ENCODE data around the gene CILP.
"Not testable (repeated sequence)": the region's sequence is repeated elsewhere in the genome, so short reads cannot be mapped to it uniquely, and the experiment has no call there.

The CILP gene

GRCh38 chr15:65246026-65246714, 34.9 kb upstream of the CILP start:
- Histone ChIP-seq H3K4me1 (ENCODE audit: control insufficient read depth, low read depth, low read length) (no peaks in the 10 kb centered on the region), H3K27me3 (ENCODE audit: control insufficient read depth, insufficient read depth, low read length) (no peaks in the 10 kb centered on the region), H3K9ac (ENCODE audit: low read length) (no peak overlapping the region), H3K27ac (ENCODE audit: low read length) (no peak overlapping the region), H3K9me3 (ENCODE audit: control insufficient read depth, low read depth, low read length) (no peaks in the 10 kb centered on the region), H3K36me3 (ENCODE audit: control insufficient read depth, low read depth, low read length) (no peaks in the 10 kb centered on the region), H3K4me3 (ENCODE audit: low read length) (no peak overlapping the region)

- Histone ChIP-seq H3K4me1 (ENCODE audit: control insufficient read depth, low read depth, low read length) (no peaks in the 10 kb centered on the region), H3K9ac (ENCODE audit: low read length) (no peak overlapping the region), H3K4me3 (ENCODE audit: low read length) (no peak overlapping the region), H3K27ac (ENCODE audit: low read length) (no peak overlapping the region), H3K27me3 (ENCODE audit: control insufficient read depth, insufficient read depth, low read length) (no peaks in the 10 kb centered on the region), H3K9me3 (ENCODE audit: control insufficient read depth, low read depth, low read length) (no peaks in the 10 kb centered on the region), H3K36me3 (ENCODE audit: control insufficient read depth, low read depth, low read length) (no peaks in the 10 kb centered on the region)
These were observed 34.0 kb upstream of the CILP start for GRCh38 chr15:65245096-65245856.

GRCh38 chr15:65244638-65245037, 33.4 kb upstream of the CILP start:
- no peaks in the 10 kb centered on the region for H3K27me3 ChIP-seq (ENCODE audit: control insufficient read depth, insufficient read depth, low read length)
- H3K36me3 ChIP-seq (ENCODE audit: control insufficient read depth, low read depth, low read length): no peaks in the 10 kb centered on the region
- no peak overlapping the region for H3K9ac ChIP-seq (ENCODE audit: low read length)
- no peak overlapping the region for H3K4me3 ChIP-seq (ENCODE audit: low read length)
- H3K27ac ChIP-seq (ENCODE audit: low read length): no peak overlapping the region
- no peaks in the 10 kb centered on the region for H3K9me3 ChIP-seq (ENCODE audit: control insufficient read depth, low read depth, low read length)
- H3K4me1 ChIP-seq (ENCODE audit: control insufficient read depth, low read depth, low read length): no peaks in the 10 kb centered on the region

- not testable (repeated sequence) for H3K4me3 ChIP-seq (ENCODE audit: low read length); H3K4me1 ChIP-seq (ENCODE audit: control insufficient read depth, low read depth, low read length); H3K9ac ChIP-seq (ENCODE audit: low read length); H3K36me3 ChIP-seq (ENCODE audit: control insufficient read depth, low read depth, low read length); H3K9me3 ChIP-seq (ENCODE audit: control insufficient read depth, low read depth, low read length); H3K27ac ChIP-seq (ENCODE audit: low read length); H3K27me3 ChIP-seq (ENCODE audit: control insufficient read depth, insufficient read depth, low read length)
These were observed 25.2 kb upstream of the CILP start for GRCh38 chr15:65236443-65236842.

GRCh38 chr15:65233696-65234095, 22.4 kb upstream of the CILP start:
- Histone ChIP-seq H3K9ac (ENCODE audit: low read length) (no peak overlapping the region), H3K36me3 (ENCODE audit: control insufficient read depth, low read depth, low read length) (no peaks in the 10 kb centered on the region), H3K27ac (ENCODE audit: low read length) (no peak overlapping the region), H3K4me1 (ENCODE audit: control insufficient read depth, low read depth, low read length) (no peaks in the 10 kb centered on the region), H3K27me3 (ENCODE audit: control insufficient read depth, insufficient read depth, low read length) (no peaks in the 10 kb centered on the region), H3K9me3 (ENCODE audit: control insufficient read depth, low read depth, low read length) (no peaks in the 10 kb centered on the region), H3K4me3 (ENCODE audit: low read length) (no peak overlapping the region)

- no peak overlapping the region for H3K4me3 ChIP-seq (ENCODE audit: low read length)
- no peak overlapping the region for H3K9ac ChIP-seq (ENCODE audit: low read length)
These were observed 21.2 kb upstream of the CILP start for GRCh38 chr15:65232520-65232919.

GRCh38 chr15:65231306-65231705, 20.0 kb upstream of the CILP start:
- H3K9ac ChIP-seq (ENCODE audit: low read length): no peak overlapping the region
- no peak overlapping the region for H3K27ac ChIP-seq (ENCODE audit: low read length)
- H3K4me3 ChIP-seq (ENCODE audit: low read length): no peak overlapping the region
- no peaks in the 10 kb centered on the region for H3K9me3 ChIP-seq (ENCODE audit: control insufficient read depth, low read depth, low read length)
- no peaks in the 10 kb centered on the region for H3K27me3 ChIP-seq (ENCODE audit: control insufficient read depth, insufficient read depth, low read length)
- no peaks in the 10 kb centered on the region for H3K4me1 ChIP-seq (ENCODE audit: control insufficient read depth, low read depth, low read length)
- H3K36me3 ChIP-seq (ENCODE audit: control insufficient read depth, low read depth, low read length): no peaks in the 10 kb centered on the region

More at GRCh38 chr15:65232520-65232919, 21.2 kb upstream of the CILP start:
- Histone ChIP-seq H3K36me3 (ENCODE audit: control insufficient read depth, low read depth, low read length) (no peaks in the 10 kb centered on the region), H3K27me3 (ENCODE audit: control insufficient read depth, insufficient read depth, low read length) (no peaks in the 10 kb centered on the region), H3K27ac (ENCODE audit: low read length) (no peak overlapping the region), H3K4me1 (ENCODE audit: control insufficient read depth, low read depth, low read length) (no peaks in the 10 kb centered on the region), H3K9me3 (ENCODE audit: control insufficient read depth, low read depth, low read length) (no peaks in the 10 kb centered on the region)

- not testable (repeated sequence) for H3K27ac ChIP-seq (ENCODE audit: low read length); H3K4me1 ChIP-seq (ENCODE audit: control insufficient read depth, low read depth, low read length); H3K27me3 ChIP-seq (ENCODE audit: control insufficient read depth, insufficient read depth, low read length); H3K4me3 ChIP-seq (ENCODE audit: low read length); H3K36me3 ChIP-seq (ENCODE audit: control insufficient read depth, low read depth, low read length); H3K9ac ChIP-seq (ENCODE audit: low read length); H3K9me3 ChIP-seq (ENCODE audit: control insufficient read depth, low read depth, low read length)
These were observed 15.6 kb upstream of the CILP start for GRCh38 chr15:65226901-65227300.

- Histone ChIP-seq H3K9ac (ENCODE audit: low read length) (no peak overlapping the region), H3K9me3 (ENCODE audit: control insufficient read depth, low read depth, low read length) (no peaks in the 10 kb centered on the region), H3K27me3 (ENCODE audit: control insufficient read depth, insufficient read depth, low read length) (no peaks in the 10 kb centered on the region), H3K4me1 (ENCODE audit: control insufficient read depth, low read depth, low read length) (no peaks in the 10 kb centered on the region), H3K4me3 (ENCODE audit: low read length) (no peak overlapping the region), H3K36me3 (ENCODE audit: control insufficient read depth, low read depth, low read length) (no peaks in the 10 kb centered on the region), H3K27ac (ENCODE audit: low read length) (no peak overlapping the region)
These were observed 14.9 kb upstream of the CILP start for GRCh38 chr15:65226221-65226620.

- H3K4me3 ChIP-seq (ENCODE audit: low read length): no peak overlapping the region
- H3K27ac ChIP-seq (ENCODE audit: low read length): no peak overlapping the region
- no peaks in the 10 kb centered on the region for H3K36me3 ChIP-seq (ENCODE audit: control insufficient read depth, low read depth, low read length)
- H3K27me3 ChIP-seq (ENCODE audit: control insufficient read depth, insufficient read depth, low read length): no peaks in the 10 kb centered on the region
- H3K9me3 ChIP-seq (ENCODE audit: control insufficient read depth, low read depth, low read length): no peaks in the 10 kb centered on the region
- H3K9ac ChIP-seq (ENCODE audit: low read length): no peak overlapping the region
- no peaks in the 10 kb centered on the region for H3K4me1 ChIP-seq (ENCODE audit: control insufficient read depth, low read depth, low read length)
These were observed 12.7 kb upstream of the CILP start for GRCh38 chr15:65223996-65224395.

- Histone ChIP-seq H3K9me3 (ENCODE audit: control insufficient read depth, low read depth, low read length) (no peaks in the 10 kb centered on the region), H3K27me3 (ENCODE audit: control insufficient read depth, insufficient read depth, low read length) (no peaks in the 10 kb centered on the region), H3K36me3 (ENCODE audit: control insufficient read depth, low read depth, low read length) (no peaks in the 10 kb centered on the region), H3K4me3 (ENCODE audit: low read length) (no peak overlapping the region), H3K27ac (ENCODE audit: low read length) (no peak overlapping the region), H3K9ac (ENCODE audit: low read length) (no peak overlapping the region), H3K4me1 (ENCODE audit: control insufficient read depth, low read depth, low read length) (no peaks in the 10 kb centered on the region)
These were observed 11.6 kb upstream of the CILP start for GRCh38 chr15:65222891-65223290.

GRCh38 chr15:65221697-65222096, 10.4 kb upstream of the CILP start:
- Histone ChIP-seq H3K9me3 (ENCODE audit: control insufficient read depth, low read depth, low read length) (no peaks in the 10 kb centered on the region), H3K4me3 (ENCODE audit: low read length) (no peak overlapping the region), H3K4me1 (ENCODE audit: control insufficient read depth, low read depth, low read length) (no peaks in the 10 kb centered on the region), H3K27ac (ENCODE audit: low read length) (no peak overlapping the region), H3K27me3 (ENCODE audit: control insufficient read depth, insufficient read depth, low read length) (no peaks in the 10 kb centered on the region), H3K36me3 (ENCODE audit: control insufficient read depth, low read depth, low read length) (no peaks in the 10 kb centered on the region), H3K9ac (ENCODE audit: low read length) (no peak overlapping the region)

Measured in iPS-18a (cell line).